ENCODE results near the gene TAS2R41.

DNA sequence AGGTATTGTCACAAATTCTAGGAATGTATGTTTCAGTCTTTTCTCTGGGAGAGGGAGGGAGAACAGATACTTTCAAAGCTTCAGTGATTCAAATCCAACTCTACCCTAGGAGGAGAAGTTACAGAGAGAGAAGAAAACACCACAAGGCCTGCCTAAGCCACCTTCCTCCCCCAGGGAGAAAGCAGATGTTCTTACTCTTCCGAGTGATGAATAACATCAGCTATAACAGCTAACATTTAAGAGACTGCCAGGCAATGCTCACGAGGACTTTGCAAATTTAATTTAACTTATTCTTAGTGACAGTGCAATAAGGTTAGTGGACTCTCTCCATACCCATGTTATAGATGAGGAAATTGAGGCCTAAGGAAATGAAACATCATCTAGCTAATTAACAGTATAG lies 36.8 kb downstream of the TAS2R41 start:
- TF ChIP-seq, protein P1, sequence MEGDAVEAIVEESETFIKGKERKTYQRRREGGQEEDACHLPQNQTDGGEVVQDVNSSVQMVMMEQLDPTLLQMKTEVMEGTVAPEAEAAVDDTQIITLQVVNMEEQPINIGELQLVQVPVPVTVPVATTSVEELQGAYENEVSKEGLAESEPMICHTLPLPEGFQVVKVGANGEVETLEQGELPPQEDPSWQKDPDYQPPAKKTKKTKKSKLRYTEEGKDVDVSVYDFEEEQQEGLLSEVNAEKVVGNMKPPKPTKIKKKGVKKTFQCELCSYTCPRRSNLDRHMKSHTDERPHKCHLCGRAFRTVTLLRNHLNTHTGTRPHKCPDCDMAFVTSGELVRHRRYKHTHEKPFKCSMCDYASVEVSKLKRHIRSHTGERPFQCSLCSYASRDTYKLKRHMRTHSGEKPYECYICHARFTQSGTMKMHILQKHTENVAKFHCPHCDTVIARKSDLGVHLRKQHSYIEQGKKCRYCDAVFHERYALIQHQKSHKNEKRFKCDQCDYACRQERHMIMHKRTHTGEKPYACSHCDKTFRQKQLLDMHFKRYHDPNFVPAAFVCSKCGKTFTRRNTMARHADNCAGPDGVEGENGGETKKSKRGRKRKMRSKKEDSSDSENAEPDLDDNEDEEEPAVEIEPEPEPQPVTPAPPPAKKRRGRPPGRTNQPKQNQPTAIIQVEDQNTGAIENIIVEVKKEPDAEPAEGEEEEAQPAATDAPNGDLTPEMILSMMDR (conservative IDR thresholded peaks at IDR 0.05; ENCODE audit: low read depth, low read length) = no peak
- TF ChIP-seq BHLHE40 (IDR thresholded peaks at IDR 0.05; ENCODE audit: low read depth, low read length) = no peak
- TF ChIP-seq CEBPB (IDR thresholded peaks at IDR 0.05; ENCODE audit: low read depth, low read length) = no peak
- no peak for TF ChIP-seq POLR2A (IDR thresholded peaks at IDR 0.05; ENCODE audit: low read depth, low read length)

Data from IMR-90 (cell line).